ENCODE measurements around the gene WNT9A.

- no peak for TF ChIP-seq CTCF (conservative IDR thresholded peaks at IDR 0.05; ENCODE audit: low read length)
- no peak for TF ChIP-seq EZH2phosphoT487 (IDR thresholded peaks at IDR 0.05; ENCODE audit: borderline replicate concordance, low read depth, low read length)
These were observed 47.0 kb upstream of the WNT9A start for GRCh38 chr1:227994632-227995300.
